ENCODE measurements around the gene WDR59. TPM values are rescaled to one million over a fixed set of nuclear protein-coding genes. Genes with fewer than 3 reads are reported as not detected.
"Not testable (repeated sequence)": the region's sequence is repeated elsewhere in the genome, so short reads cannot be mapped to it uniquely, and the experiment has no call there.

The WDR59 gene
- total RNA-seq, 2 experiments from 2014 or later, result 65.8 TPM

DNA sequence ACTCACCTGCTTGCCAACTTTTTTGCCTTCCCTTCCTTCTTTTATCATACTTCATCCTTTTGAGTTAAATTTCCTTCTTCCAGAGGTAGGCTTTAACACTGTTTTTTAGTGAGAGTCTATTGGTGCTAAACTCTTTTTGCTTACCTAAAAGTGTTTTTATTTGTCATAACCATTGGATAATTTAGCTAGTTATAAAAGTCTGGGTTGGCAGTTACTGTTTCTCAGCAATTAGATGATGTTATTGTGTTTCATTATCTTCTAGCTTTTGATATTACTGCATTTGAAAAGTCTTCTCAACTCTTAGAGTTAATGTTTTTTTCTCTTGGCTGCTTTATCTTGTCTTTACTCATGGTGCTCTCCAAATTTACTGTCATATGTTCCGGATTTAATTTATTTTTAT lies 36.5 kb upstream of the WDR59 start:
- Mint-ChIP-seq H3K27me3 (no peaks in the 10 kb centered on the region), H3K9me3 (peaks cover 23% of the 10 kb centered on the region), H3K4me1 (peaks cover 20% of the 10 kb centered on the region), H3K4me3 (no peak overlapping the region), H3K27ac (no peak overlapping the region), H3K36me3 (ENCODE audit: low read depth) (peaks cover 23% of the 10 kb centered on the region)
- ChIA-PET POLR2A (no interaction called here), CTCF (no interaction called here)
- DNase-seq, result no peak

DNA sequence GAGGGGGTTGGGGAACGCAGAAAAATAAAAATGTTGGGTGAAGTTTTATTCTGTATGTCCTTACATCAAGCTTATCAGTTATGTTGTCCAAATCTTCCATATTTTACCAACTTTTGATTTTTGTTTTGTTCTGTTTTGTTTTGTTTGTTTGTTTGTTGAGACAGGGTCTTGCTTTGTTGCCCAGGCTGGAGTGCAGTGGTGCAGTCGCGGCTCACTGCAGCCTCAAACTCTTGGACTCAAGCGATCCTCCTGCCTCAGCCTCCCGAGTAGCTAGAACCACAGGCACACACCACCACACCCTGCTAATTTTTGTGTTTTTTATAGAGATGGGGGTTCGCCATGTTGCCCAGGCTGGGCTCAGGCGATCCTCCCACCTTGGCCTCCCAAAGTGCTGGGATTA lies 34.7 kb upstream of the WDR59 start:
- ChIA-PET POLR2A (no interaction called here), CTCF (interaction anchor here (0.9 to 1.9 kb wide), 3 partner anchors 9 to 12 kb away, joined by 3 to 4 read pairs (median 3); no protein-coding TSS in a partner anchor)
- peaks cover 13% of the 10 kb centered on the region for H3K4me1 Mint-ChIP-seq
- peaks cover 23% of the 10 kb centered on the region for H3K9me3 Mint-ChIP-seq
- no peak for DNase-seq
- no peak overlapping the region for H3K27ac Mint-ChIP-seq
- H3K36me3 Mint-ChIP-seq (ENCODE audit: low read depth), result peaks cover 25% of the 10 kb centered on the region
- no peak overlapping the region for H3K4me3 Mint-ChIP-seq
- no peaks in the 10 kb centered on the region for H3K27me3 Mint-ChIP-seq

DNA sequence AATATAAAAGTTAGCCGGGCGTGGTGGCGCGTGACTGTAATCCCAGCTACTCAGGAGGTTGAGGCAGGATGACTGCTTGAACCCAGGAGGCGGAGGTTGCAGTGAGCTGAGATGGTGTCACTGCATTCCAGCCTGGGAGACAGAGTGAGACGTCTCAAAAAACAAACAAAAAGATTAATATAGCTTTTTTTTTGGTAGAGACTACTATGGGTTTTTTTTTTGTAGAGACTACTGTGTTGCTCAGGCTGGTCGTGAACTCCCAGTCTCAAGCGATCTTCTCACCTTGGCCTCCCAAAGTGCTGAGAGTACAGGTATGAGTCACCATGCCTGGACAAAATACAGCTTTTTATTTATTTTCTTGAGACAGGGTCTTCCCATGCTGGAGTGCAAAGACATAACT lies 34.1 kb upstream of the WDR59 start:
- ChIA-PET CTCF (interaction anchor here (0.6 to 1.9 kb wide), 4 partner anchors 10 to 318 kb away, joined by 3 to 4 read pairs (median 3); partner anchors contain the start of gene MLKL), POLR2A (no interaction called here)
- Mint-ChIP-seq H3K27ac (no peak overlapping the region), H3K9me3 (peaks cover 23% of the 10 kb centered on the region), H3K36me3 (ENCODE audit: low read depth) (peaks cover 27% of the 10 kb centered on the region), H3K4me1 (peaks cover 11% of the 10 kb centered on the region), H3K4me3 (no peak overlapping the region), H3K27me3 (no peaks in the 10 kb centered on the region)
- DNase-seq, result no peak

DNA sequence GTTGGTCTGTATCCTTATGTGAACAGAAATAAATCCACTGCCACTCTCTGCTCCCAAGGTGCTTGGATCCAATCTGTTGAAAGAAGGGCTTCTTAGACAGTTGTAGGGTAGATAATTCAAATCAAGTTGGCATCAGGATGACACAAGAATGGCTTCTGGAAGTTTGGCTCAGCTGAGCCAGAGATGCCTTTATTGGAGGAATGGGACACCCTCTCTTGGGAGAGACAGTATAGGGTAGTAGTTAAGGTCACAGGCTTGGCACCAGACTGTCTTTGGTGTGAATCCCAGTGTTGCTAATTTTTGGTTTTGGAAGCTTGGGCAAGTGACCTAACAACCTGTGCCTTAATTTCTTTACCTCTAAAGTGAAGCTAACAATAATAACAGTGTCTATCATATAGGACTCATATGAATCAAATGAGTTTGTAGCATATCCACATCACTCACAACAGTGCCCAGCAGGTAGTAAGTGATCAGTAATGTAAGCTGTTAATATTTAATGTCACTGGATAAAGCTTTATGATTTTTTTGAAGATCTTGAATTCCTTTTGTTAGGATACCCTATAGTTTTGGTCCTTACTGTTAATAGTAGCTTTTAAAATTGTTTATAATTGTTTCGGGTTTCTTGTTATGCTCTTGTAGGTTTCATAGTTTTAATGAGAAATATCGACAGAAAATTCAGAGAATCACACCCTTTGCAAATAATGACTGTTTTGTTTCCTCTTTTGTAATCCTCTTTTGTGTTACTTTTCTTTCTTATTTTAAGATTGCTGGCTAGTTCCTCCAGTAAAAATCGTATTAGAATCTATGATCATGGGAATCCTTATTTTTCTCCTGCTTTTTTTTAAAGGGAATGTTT lies 33.0 kb upstream of the WDR59 start:
- DNase-seq, result no peak
- ChIA-PET CTCF (interaction anchor here (0.9 to 2.0 kb wide), 4 partner anchors 11 to 94 kb away, joined by 3 to 6 read pairs (median 4); partner anchors contain the start of gene WDR59), POLR2A (no interaction called here)
- H3K9me3 Mint-ChIP-seq, result peaks cover 22% of the 10 kb centered on the region
- no peak overlapping the region for H3K27ac Mint-ChIP-seq
- no peaks in the 10 kb centered on the region for H3K27me3 Mint-ChIP-seq
- no peak overlapping the region for H3K4me3 Mint-ChIP-seq
- H3K36me3 Mint-ChIP-seq (ENCODE audit: low read depth), result peaks cover 23% of the 10 kb centered on the region
- H3K4me1 Mint-ChIP-seq, result peaks cover 13% of the 10 kb centered on the region

DNA sequence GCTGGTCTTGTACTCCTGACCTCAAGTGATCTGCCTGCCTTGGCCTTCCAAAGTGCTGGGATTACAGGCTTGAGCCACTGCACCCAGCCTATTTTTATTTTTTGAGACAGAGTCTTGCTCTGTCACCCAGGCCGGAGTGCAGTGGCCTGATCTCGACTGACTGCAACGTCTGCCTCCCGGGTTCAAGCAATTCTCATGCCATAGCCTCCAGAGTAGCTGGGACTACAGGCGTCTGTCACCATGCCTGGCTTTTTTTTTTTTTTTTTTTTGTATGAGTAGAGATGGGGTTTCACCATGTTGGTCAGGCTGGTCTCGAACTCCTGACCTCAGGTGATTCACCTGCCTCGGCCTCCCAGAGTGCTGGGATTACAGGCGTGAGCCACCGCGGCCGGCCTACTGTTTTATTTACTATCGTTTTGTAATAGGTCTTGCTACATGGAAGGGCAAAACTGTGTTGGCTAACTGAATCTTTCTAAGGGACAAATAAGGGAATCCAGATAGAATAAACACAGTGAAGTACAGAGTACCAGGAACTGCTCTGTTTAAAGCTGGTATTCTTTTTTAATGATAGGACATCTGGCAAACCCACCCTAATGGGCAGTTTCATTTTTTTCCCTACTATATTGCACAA lies 31.6 kb upstream of the WDR59 start:
- CTCF ChIA-PET, result interaction anchor here (0.6 to 2.0 kb wide), 5 partner anchors 9 to 132 kb away, joined by 3 to 6 read pairs (median 4); partner anchors contain the start of gene ZNRF1
- POLR2A ChIA-PET, result not testable (repeated sequence)
- peaks cover 26% of the 10 kb centered on the region for H3K4me1 Mint-ChIP-seq

DNA sequence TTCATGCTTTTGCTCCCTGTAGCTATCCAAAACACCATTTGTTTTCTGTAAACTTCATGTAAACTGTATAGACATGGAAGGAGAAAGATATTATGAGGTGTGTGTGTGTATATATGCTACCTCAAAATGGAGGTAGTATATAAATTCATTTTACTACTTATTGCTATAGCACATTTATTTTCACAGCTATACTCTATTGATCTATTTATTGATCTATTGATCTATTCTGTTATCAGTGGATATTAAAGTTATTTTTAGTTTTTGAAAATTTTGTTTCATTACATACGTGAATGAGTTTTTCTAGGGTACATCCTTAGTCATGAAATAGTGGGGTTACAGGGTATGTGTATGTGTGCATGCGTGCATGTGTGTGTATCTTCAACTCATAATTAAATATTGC lies 29.4 kb upstream of the WDR59 start:
- Mint-ChIP-seq H3K4me3 (no peak overlapping the region), H3K9me3 (no peaks in the 10 kb centered on the region), H3K27me3 (no peaks in the 10 kb centered on the region), H3K4me1 (peaks cover 29% of the 10 kb centered on the region), H3K36me3 (ENCODE audit: low read depth) (peaks cover 6% of the 10 kb centered on the region), H3K27ac (no peak overlapping the region)
- ChIA-PET CTCF (no interaction called here), POLR2A (no interaction called here)
- no peak for DNase-seq

More for the DNA sequence above, 31.6 kb upstream of the WDR59 start:
- peaks cover 14% of the 10 kb centered on the region for H3K9me3 Mint-ChIP-seq
- H3K4me3 Mint-ChIP-seq, H3K27ac Mint-ChIP-seq, DNase-seq, H3K27me3 Mint-ChIP-seq: not testable (repeated sequence)
- peaks cover 17% of the 10 kb centered on the region for H3K36me3 Mint-ChIP-seq (ENCODE audit: low read depth)

DNA sequence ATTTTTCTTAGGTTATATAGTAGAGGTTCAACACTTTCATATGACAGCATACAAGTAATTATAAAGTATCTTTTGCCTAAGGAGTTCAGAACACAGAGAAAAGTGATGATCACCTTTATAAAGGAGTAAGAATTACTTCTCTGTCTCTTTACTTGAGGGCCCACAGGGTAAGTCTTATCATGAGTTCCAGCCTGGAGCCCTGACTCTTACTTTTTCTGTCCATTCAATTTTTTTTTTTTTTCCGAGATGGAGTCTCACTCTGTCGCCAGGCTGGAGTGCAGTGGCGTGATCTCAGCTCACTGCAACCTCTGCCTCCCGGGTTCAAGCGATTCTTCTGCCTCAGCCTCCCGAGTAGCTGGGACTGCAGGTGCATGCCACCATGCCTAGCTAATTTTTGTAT lies 28.2 kb upstream of the WDR59 start:
- DNase-seq, H3K4me3 Mint-ChIP-seq, H3K9me3 Mint-ChIP-seq, POLR2A ChIA-PET, H3K27me3 Mint-ChIP-seq, H3K27ac Mint-ChIP-seq: not testable (repeated sequence)
- Mint-ChIP-seq H3K4me1 (peaks cover 32% of the 10 kb centered on the region), H3K36me3 (ENCODE audit: low read depth) (peaks cover 11% of the 10 kb centered on the region)
- CTCF ChIA-PET, result interaction anchor here (0.6 to 5.9 kb wide), 5 partner anchors 10 to 97 kb away, joined by 3 to 44 read pairs (median 4); partner anchors contain the start of gene ZNRF1

DNA sequence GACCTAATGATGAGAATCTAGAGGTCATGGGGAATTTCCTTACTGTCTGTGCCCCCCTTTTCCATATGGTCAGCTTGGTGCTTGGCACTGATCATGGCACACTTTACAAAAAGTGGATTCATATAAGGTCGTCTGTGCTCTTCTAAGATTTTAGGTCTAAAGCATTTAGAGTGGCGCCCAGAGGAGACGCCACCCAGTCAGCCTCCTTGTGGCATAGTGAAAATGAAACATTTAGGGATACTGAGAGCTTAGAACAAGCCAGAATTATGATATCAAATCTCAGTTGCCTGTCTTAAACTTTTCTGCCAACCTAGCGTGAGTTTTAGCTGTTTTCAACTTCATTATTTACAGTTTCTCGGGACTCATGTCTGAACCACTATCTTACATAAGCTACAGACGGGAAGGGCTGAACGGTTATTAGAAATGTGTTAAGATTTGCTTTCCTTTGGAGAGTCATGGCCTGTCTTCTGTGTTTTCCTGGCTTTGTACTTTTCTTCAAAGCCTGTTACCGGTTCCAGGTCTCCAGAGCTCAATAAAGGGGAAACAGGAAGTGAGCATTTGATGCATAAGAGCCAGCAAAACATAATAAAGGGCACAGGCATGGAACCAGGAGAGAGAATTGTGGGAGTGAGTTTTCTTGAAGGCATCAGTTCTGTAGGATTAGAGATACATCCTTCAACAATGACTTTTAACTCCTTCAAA lies 27.6 kb upstream of the WDR59 start:
- Mint-ChIP-seq H3K4me1 (peaks cover 30% of the 10 kb centered on the region), H3K27me3 (no peaks in the 10 kb centered on the region), H3K27ac (peak overlapping the region; percentile 84), H3K4me3 (peak overlapping the region; percentile 11), H3K36me3 (ENCODE audit: low read depth) (peaks cover 10% of the 10 kb centered on the region), H3K9me3 (no peaks in the 10 kb centered on the region)
- DNase-seq, result no peak
- ChIA-PET CTCF (interaction anchor here (0.6 to 5.9 kb wide), 9 partner anchors 10 to 98 kb away, joined by 3 to 44 read pairs (median 4); partner anchors contain the start of gene ZNRF1), POLR2A (no interaction called here)

DNA sequence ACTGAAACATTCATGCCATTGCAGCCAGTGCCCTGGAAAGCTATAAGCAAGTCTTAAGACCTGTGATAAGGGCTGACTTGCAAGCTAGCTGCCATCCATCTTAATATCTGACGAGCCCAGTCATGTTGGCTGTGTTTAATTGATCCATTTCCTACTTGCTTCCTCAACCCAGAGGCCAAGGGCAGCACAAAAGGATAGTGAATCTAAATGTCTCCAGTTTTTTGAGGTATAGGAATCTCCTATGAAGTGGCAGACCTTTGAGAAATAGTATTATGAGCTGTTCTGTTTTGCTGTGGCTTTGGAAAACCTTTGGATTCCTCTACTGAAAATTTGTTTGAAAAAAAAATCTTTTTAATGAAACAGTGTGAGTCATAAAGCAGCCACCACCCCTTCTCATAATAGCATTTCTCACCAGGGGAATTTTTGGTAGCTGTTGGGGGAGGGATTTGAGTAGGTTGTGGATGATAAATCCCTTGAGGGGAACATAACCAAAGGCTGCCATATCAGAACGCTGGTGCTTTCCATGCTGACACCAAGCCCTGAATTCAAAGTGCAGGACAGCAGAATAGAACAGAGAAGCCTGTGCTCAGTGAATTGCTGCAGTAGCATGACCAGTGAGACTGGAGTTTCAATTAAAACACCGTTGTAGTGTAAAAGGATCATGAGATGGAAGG lies 26.8 kb upstream of the WDR59 start:
- H3K9me3 Mint-ChIP-seq, result no peaks in the 10 kb centered on the region
- ChIA-PET POLR2A (no interaction called here), CTCF (interaction anchor here (0.8 to 5.9 kb wide), 8 partner anchors 9 to 99 kb away, joined by 3 to 44 read pairs (median 5); partner anchors contain the start of gene ZNRF1)
- H3K36me3 Mint-ChIP-seq (ENCODE audit: low read depth), result peaks cover 10% of the 10 kb centered on the region
- H3K27me3 Mint-ChIP-seq, result no peaks in the 10 kb centered on the region
- peaks cover 29% of the 10 kb centered on the region for H3K4me1 Mint-ChIP-seq
- no peak for DNase-seq
- no peak overlapping the region for H3K4me3 Mint-ChIP-seq
- peak overlapping the region; percentile 84 for H3K27ac Mint-ChIP-seq

DNA sequence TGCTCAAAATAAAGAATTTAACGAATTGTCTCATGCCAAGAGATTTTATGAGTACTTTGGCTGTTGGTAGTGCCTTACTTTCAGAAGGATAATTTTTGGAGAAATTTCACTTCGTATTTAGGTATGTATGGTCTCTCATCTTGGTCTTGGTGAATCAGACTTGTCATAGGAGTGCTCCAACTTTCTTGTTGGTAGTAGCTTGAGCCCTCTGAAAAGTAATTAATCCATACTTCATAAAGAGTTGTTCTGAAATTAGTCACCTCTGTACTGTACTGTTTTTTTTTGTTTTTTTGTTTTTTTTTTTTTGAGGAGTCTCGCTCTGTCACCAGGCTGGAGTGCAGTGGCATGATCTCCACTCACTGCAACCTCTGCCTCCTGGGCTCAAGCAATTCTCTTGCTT lies 25.5 kb upstream of the WDR59 start:
- Mint-ChIP-seq H3K9me3 (no peaks in the 10 kb centered on the region), H3K4me3 (no peak overlapping the region), H3K27ac (no peak overlapping the region), H3K27me3 (no peaks in the 10 kb centered on the region), H3K36me3 (ENCODE audit: low read depth) (peaks cover 9% of the 10 kb centered on the region), H3K4me1 (peaks cover 29% of the 10 kb centered on the region)
- no peak for DNase-seq
- ChIA-PET POLR2A (no interaction called here), CTCF (interaction anchor here (1.1 to 5.9 kb wide), 3 partner anchors 12 to 100 kb away, joined by 3 to 44 read pairs (median 17); partner anchors contain the start of gene ZNRF1)

DNA sequence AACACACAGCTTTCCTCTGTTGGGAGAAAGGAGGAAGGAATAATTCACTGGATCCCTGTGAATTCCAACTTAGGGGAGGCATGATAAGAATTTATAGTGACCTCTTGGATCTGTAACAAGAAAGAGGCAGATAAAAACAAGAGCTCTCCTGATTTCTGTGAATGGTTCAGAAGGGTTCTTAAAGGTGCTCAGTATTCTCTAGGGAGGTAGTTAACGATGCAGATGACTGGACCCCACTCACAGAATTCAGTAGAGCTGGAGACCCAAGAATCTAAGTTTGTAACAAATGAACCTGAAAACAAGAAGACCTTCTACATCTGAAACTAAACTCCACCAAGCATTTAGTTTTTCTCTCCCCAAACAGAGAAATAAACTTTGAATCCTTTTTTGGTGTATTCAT lies 22.5 kb upstream of the WDR59 start:
- POLR2A ChIA-PET, result no interaction called here
- peaks cover 11% of the 10 kb centered on the region for H3K36me3 Mint-ChIP-seq (ENCODE audit: low read depth)
- H3K27ac Mint-ChIP-seq, result no peak overlapping the region
- H3K27me3 Mint-ChIP-seq, result no peaks in the 10 kb centered on the region
- no peak for DNase-seq
- CTCF ChIA-PET, result interaction anchor here (0.8 to 5.9 kb wide), 5 partner anchors 9 to 103 kb away, joined by 4 to 44 read pairs (median 5); partner anchors contain the start of gene ZNRF1
- no peaks in the 10 kb centered on the region for H3K9me3 Mint-ChIP-seq
- no peak overlapping the region for H3K4me3 Mint-ChIP-seq
- peaks cover 20% of the 10 kb centered on the region for H3K4me1 Mint-ChIP-seq

DNA sequence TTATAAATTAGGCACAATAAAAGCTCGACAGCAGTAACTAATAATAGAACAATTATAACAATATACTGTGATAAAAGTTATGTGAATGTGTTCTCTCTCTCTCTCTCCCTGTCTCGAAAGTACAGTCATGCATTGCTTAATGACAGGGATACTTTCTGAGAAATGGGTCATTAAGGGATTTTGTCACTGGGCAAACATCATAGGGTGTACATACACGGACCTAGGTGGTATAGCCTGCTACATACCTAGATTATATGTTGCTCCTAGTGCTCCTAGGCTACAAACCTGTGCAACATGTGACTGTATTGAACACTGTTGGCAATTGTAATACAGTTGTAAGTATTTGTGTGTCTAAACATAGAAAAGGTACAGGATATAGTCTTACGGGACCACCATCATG lies 20.8 kb upstream of the WDR59 start:
- no peaks in the 10 kb centered on the region for H3K9me3 Mint-ChIP-seq
- ChIA-PET CTCF (interaction anchor here (1.1 to 1.7 kb wide), 3 partner anchors 50 to 106 kb away, joined by 3 to 8 read pairs (median 5); no protein-coding TSS in a partner anchor), POLR2A (no interaction called here)
- H3K4me3 Mint-ChIP-seq, result no peak overlapping the region
- H3K27ac Mint-ChIP-seq, result no peak overlapping the region
- H3K27me3 Mint-ChIP-seq, result no peaks in the 10 kb centered on the region
- H3K36me3 Mint-ChIP-seq (ENCODE audit: low read depth), result peaks cover 11% of the 10 kb centered on the region
- H3K4me1 Mint-ChIP-seq, result peaks cover 22% of the 10 kb centered on the region
- no peak for DNase-seq
